GM19468 (cell line): Measurements from ENCODE around the gene PHGDH.

Experiments
- ATAC-seq: cut with Tn5 transposase; IDR thresholded peaks from one replicate; pipeline ENCODE4 v1.9.1; 2021; ENCODE audit warnings: mild to moderate bottlenecking, moderate library complexity, moderate number of reproducible peaks; ENCODE audit not compliant: unreplicated experiment; ENCODE audit errors: extremely low read depth

Gene PHGDH

GRCh38 chr1:119711804-119712341 is at the start of gene PHGDH:
TSS of gene PHGDH (plus strand) at chr1:119711934. CDS start at chr1:119712023, 89 bp downstream.
- no peak for ATAC-seq

GRCh38 chr1:119662034-119662437 is 49.7 kb upstream of the PHGDH start:
- ATAC-seq: peak; percentile 41

DNA sequence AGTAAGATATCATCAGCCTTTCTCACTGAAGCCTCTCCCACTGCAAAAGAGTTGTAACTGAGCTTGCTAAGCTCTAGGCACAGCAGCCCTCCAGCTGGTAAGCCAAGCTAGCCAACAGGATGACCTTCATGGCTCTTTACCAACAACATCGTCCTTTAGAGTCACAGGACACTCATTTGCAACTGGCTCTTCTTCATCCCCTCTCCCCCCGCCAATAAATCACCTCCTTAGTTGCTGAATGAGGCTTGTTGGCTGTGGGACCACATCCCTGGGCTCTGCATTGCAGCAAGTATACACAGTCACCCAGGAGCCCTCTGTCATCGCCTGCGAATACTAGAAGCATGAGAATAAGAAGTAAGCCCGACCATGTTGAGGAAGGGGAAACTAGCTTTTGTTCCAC is 47.7 kb upstream of the PHGDH start:
- no peak for ATAC-seq

- ATAC-seq: no peak
Observed at GRCh38 chr1:119667173-119667572, 44.6 kb upstream of the PHGDH start.

- no peak for ATAC-seq
Observed at GRCh38 chr1:119670898-119671297, 40.8 kb upstream of the PHGDH start.

GRCh38 chr1:119673171-119673940 is 38.4 kb upstream of the PHGDH start:
- no peak for ATAC-seq

DNA sequence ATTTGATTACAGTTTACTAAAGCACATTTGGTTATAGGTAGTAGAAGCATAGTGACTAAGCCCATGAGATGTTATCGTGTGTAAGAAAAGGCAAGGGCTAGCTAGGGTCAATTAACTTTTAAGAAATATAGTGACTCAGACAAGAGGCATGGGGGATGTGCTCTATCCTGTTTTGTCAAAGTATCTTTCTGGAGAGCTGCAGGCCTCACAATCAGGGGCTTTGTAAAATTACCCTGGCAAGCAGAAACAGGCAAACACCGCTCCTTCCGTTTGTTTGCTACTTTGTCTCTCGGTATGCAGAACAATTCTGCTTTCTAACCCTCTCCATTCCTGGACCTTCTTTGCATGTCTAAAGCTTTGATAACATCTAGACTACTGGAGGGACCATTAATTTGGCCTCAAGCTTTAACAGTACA is 37.6 kb upstream of the PHGDH start:
- ATAC-seq: no peak

GRCh38 chr1:119674835-119675289 is 36.9 kb upstream of the PHGDH start:
- no peak for ATAC-seq

DNA sequence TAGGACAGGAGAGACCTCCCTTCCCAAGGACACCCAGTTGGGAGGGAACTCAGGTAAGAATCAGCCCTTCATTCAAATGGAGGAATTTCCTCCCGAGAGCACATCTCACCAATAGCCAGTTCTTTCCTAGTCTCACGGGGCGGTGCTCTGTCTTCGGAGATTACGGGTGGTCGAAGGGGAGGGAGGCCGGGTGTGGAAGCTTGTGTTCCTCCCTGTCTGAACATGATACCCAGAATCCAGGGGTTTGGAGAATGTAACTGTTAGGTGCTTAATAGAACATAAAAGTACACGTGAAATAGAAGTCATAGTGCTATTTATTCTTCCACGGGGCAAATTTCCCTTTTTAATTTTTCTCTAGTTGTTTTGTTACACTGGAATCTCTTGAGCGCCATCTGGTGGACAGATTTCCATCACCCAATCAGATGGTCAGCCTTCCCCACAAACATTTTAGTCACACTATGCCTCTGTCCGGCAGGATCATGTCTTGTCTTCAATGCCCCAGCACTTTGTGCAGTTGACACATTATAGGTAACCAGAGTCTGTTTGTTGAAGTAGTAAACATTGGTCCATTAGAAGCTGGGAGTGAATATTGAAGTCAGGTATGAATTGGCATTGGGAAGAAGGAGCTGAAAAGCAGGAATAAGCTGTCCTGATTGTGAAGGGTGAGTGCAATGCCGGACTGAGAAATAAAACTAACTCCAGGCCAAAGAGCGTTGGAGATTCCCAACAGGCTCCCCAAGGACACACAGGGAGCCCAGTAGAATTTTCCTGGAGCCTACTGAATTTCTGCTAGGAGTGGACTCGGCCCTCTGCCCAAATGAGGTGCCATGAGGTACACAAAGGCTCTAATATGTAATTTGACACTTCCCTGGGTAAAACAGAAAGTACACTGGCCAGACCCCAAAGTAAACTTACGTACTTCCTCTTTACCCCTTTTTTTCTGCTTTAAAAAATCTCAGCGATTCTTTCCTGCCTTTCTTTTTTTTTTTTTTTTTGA is 36.1 kb upstream of the PHGDH start:
- ATAC-seq: no peak

GRCh38 chr1:119676571-119677206 is 35.0 kb upstream of the PHGDH start:
- no peak for ATAC-seq

DNA sequence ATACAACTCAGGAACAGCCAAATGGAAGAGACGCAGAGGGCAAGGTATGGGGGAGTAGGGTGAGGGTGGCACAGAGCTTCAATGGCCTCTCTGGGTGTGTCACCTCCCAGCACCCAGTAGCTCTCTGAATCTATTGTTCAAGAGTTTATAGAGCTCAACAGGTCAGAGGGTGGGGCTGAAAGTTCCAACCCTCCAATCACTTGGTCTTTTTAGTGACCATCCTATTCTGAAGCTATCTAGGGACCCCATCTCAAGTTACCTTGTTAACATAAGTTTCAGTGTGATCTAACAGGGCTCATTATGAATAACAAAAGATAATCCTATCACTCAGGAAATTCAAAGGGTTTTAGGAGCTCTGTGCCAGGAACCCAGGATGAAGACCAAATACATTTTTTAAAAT is 32.5 kb upstream of the PHGDH start:
- ATAC-seq: no peak

DNA sequence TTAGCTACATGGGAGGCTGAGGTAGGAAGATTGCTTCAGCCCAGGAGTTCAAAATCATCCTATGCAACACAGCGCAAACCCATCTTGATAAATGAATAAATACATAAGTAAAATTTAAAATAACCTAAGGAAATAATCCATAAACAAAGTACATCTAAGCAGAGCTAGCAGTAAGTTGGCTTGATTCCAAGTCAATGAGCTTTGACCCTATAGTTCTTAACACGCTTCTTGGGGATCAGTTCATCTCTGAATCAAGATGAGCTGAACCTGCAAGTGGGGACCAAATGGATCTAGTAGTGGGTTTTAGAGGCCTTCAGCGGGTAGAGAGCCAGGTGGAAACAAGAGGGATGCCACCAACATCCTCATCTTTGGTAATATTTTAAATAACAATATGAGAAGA is 31.5 kb upstream of the PHGDH start:
- ATAC-seq: no peak

- no peak for ATAC-seq
Observed at GRCh38 chr1:119680723-119681122, 31.0 kb upstream of the PHGDH start.

DNA sequence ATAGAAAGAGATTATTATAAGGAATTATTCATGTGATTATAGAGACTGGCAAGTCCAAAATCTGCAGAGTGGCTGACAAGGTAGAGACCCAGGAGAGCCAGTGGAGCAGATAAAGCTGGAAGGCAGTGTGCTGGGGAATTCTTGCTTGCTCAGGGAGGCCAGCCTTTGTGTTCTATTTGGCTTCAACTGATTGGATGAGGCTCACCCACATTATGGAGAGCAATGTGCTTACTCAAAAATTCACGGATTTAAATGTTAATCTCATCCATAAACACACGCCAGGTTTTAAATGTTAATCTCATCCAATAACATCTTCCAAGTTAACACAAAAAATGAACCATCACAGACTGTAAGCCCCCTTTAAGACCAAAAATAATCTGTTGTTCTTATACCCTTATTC is 30.2 kb upstream of the PHGDH start:
- ATAC-seq: no peak

DNA sequence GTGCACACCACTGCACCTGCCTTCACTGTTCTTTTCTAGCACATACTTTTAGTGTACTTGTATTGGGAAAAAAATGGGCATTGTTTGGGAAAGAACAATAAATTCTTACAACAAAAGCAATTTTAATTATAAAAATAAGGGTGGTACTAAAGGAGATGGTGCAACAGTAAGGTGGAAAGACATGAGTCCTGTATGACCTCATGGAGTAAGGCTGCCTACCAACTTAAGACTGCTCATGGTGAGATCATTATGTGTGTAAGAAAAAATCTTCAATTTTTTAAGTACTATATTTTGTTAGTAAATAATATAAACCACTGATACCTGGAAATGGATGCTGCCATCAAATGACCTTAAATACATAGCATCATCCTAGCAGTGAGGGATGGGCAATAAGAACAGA is 29.6 kb upstream of the PHGDH start:
- no peak for ATAC-seq

DNA sequence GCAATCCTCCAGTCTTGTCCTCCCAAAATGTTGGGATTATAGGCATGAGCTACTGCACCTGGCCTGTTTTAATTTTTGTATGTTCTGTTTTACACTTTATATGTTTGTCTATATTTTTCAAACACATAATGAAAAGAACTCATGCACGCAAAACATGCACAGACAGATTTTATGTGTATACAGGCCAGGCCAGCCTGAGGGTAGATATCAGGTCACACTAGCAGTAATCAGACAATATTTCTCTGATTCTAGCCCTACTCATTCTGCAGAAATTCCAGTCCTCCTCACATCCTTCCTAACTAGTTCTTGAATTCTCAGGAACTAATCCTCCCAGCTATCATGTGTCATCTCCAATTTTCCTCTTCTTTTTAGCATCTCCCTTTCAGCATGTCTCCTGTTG is 27.8 kb upstream of the PHGDH start:
- no peak for ATAC-seq

DNA sequence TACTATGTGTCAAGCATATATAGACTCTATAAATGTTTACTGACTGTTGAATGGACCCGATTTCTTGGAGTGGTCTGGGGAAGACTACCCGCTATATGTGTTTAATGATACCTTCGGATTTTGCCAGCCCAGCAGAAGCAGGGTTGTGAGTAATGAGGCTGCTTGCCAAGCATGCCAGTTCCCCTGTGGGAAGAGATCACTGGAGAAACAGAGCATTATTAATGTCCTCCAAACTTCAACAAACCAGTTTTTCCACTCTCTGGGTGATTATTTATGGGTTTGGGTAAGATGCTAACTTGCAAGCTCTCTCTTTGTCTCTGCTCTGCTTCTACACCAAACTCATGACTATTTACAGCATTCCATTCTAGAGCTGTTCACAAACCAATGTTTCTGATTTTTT is 25.1 kb upstream of the PHGDH start:
- ATAC-seq: no peak

GRCh38 chr1:119687434-119688079 is 24.2 kb upstream of the PHGDH start:
- ATAC-seq: no peak

- no peak for ATAC-seq
Observed at GRCh38 chr1:119688810-119689209, 22.9 kb upstream of the PHGDH start.

DNA sequence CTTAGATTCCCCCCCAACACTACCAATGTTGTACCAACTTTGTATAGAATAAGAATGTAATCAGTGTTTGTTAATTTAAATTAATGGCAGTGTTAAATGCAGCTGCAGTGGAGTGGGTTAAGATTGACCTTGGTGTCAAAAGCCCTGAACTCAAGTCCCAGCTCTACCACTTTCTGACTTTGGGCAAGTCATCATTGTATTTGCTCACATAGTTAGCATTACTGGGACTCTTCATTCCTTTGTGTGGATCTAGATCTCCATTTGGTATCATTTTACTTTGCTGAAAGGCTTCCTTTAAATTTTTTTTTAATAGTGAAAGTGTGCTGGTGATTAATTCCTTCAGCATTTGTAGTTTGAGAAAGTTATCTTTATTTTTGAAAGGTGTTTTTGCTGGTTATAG is 22.2 kb upstream of the PHGDH start:
- no peak for ATAC-seq
